ENCODE results near the gene KCNIP1.

DNA sequence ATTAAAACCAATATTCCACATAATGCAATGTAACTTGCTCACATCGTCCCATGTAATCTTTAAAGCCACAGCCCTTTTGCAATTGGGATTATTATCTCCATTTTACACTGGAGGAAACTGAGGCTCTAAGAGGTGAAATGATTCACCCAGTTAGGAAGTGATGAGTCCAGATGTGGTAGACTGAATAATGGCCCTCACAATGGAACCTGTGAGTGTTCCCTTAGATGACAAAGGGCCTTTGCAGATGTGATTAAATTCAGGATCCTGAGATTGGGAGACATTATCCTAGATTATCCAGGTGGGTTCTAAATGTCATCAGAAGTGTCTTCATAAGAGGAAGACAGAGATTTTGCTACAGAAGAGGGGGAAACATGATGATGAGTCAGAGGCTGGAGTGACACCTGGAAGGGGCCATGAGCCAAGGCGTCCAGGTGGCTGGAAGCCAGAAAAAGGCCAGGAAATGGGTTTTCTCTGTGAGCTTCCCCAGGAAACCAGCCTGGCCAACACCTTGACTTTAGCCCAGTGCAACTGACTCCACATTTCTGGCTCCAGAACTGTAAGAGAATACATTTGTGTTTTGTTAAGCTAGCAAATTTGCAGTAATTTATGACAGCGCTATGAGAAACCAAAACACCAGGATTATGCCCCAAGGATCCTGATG is 139.1 kb downstream of the KCNIP1 start:
- TF ChIP-seq, protein P1, sequence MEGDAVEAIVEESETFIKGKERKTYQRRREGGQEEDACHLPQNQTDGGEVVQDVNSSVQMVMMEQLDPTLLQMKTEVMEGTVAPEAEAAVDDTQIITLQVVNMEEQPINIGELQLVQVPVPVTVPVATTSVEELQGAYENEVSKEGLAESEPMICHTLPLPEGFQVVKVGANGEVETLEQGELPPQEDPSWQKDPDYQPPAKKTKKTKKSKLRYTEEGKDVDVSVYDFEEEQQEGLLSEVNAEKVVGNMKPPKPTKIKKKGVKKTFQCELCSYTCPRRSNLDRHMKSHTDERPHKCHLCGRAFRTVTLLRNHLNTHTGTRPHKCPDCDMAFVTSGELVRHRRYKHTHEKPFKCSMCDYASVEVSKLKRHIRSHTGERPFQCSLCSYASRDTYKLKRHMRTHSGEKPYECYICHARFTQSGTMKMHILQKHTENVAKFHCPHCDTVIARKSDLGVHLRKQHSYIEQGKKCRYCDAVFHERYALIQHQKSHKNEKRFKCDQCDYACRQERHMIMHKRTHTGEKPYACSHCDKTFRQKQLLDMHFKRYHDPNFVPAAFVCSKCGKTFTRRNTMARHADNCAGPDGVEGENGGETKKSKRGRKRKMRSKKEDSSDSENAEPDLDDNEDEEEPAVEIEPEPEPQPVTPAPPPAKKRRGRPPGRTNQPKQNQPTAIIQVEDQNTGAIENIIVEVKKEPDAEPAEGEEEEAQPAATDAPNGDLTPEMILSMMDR (IDR thresholded peaks at IDR 0.05) = no peak
- TF ChIP-seq POLR2AphosphoS5 (IDR thresholded peaks at IDR 0.05) (no peak), POLR2A (IDR thresholded peaks at IDR 0.05; ENCODE audit: low read depth) (no peak)

Data from esophagus muscularis mucosa (tissue), 3 donors.